VCaP (cell line): Measurements from ENCODE around the gene EVC.

Experiments used
- H3K27ac ChIP-seq: fragments of 450-650 bp; 2 replicates; pipeline ENCODE4 v1.5.1; 2017
- CTCF ChIP-seq: fragments of 450-650 bp; conservative IDR thresholded peaks from 2 replicates; pipeline ENCODE4 v1.5.1; 2017; ENCODE audit warnings: mild to moderate bottlenecking, moderate library complexity

The EVC gene

GRCh38 chr4:5770051-5770450, 59.0 kb downstream of the EVC start:
- no peak for TF ChIP-seq CTCF
- no peak overlapping the region for H3K27ac ChIP-seq

- no peak overlapping the region for H3K27ac ChIP-seq
These were observed 61.7 kb downstream of the EVC start for GRCh38 chr4:5772528-5773270.

GRCh38 chr4:5773271-5773555, 62.2 kb downstream of the EVC start:
- TF ChIP-seq CTCF = no peak
- H3K27ac ChIP-seq = no peak overlapping the region

More at GRCh38 chr4:5772528-5773270, 61.7 kb downstream of the EVC start:
- no peak for TF ChIP-seq CTCF

DNA sequence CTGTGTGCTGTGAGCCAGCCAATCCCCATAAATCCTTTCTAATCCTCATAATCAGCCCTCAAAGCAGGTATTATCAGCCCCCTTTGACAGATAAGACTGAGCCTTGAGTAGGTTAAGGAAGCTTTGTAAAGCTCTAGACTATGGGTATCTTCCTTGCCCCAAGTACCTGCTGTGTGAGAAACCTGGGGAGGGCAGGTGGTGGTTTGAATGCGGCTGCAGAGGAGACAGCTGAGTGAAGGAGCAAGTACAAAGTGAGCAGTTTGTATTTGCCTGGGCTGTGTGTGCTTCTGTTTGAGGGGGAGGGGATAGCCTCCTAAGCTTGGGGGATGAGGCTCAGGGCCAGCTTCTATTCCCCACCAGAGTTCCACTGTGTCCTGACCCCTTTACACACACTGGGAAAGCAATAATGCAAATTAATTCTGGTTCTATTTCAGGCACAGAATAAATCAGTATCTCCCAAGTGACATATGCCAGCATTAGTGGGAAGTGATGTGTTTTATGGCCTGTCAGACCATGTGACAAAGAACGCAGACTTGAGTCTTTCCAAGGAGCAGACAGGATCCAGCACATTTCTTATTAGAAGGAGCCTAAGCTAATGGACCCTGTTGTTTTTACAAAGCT, 63.5 kb downstream of the EVC start:
- no peak overlapping the region for H3K27ac ChIP-seq
- no peak for TF ChIP-seq CTCF

GRCh38 chr4:5776510-5776909, 65.5 kb downstream of the EVC start:
- H3K27ac ChIP-seq = no peak overlapping the region
- no peak for TF ChIP-seq CTCF

DNA sequence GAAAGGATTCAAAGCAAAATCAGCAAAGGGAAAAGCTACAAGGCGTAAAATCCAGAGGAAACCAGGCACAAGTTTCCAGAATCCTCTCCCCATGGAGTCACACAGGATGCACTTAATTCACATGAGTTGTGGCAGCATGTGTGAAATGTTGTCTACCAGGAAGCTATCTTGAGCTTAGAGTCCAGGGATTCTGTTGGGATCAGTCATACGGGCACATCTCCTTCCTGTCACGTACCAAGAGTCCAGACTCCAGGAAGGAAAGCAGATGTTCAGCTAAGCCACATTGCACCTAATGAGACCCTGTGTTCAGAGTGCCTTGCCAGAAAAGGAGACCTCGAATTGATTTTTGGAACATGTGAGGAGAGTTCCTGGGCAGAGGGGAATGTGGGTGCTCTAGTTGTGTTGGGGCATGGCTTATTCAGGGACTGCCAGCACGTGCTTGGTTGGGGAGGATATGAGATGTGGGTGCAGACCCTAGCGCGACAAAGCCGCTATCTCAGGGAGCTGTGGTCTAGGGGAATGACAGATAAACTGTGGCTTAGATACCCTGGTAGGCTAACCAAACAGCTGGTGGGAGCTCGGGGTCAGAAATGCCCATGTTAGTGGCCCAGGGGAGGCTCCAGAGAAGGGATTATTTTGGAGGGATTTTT, 70.0 kb downstream of the EVC start:
- no peak for TF ChIP-seq CTCF
- no peak overlapping the region for H3K27ac ChIP-seq

DNA sequence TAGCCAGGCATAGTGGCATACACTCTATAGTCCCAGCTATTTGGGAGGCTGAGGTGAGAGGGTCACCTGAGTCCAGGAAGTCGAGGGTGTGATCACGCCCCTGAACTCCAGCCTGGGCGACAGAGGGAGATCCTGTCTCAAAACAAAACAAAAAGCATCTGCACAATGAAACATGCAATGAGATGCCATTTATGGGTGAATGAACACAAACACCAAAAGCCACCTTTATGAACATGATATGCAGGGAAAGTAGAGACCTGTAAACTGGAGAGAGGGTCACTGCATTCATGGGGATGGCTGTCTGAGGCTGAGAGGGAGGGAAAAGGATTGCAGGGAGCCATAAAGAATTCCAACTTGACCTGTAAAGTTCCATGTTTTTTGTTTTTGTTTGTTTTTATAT, 70.7 kb downstream of the EVC start:
- no peak overlapping the region for H3K27ac ChIP-seq
- no peak for TF ChIP-seq CTCF
